Measurements from ENCODE around the gene PCDHGB1.
"Not testable (repeated sequence)": the region's sequence is repeated elsewhere in the genome, so short reads cannot be mapped to it uniquely, and the experiment has no call there.

The PCDHGB1 gene

GRCh38 chr5:141349917-141350619 lies at the start of gene PCDHGB1:
TSS of gene PCDHGB1 (plus strand) at chr5:141350099. CDS start at chr5:141350261, 162 bp downstream.
- no peak within 1 kb of the TSS for H3K4me3 ChIP-seq
- H3K36me3 ChIP-seq (replicated peaks), result no peaks in the 10 kb centered on the region
- in situ Hi-C loops (cut with MboI; ENCODE audit: low sequenced_read_pairs), result loop anchor here (10.0 kb wide), 1 partner anchor 215 kb away; no protein-coding TSS in a partner anchor
- H3K27me3 ChIP-seq (ENCODE audit: low read depth), result no peaks in the 10 kb centered on the region
- DNase-seq (ENCODE audit: low spot score in 2 of 2), result peak; percentile 40 to 74
- no peaks in the 10 kb centered on the region for H3K9me3 ChIP-seq
- no peaks in the 10 kb centered on the region for H3K4me1 ChIP-seq

- in situ Hi-C loops (cut with MboI; ENCODE audit: low sequenced_read_pairs), result no loop called here
- H3K4me1 ChIP-seq, result no peaks in the 10 kb centered on the region
- no peak for DNase-seq (ENCODE audit: low spot score in 2 of 2)
- no peaks in the 10 kb centered on the region for H3K9me3 ChIP-seq
- no peaks in the 10 kb centered on the region for H3K27me3 ChIP-seq (ENCODE audit: low read depth)
- H3K36me3 ChIP-seq (replicated peaks), result no peaks in the 10 kb centered on the region
- H3K4me3 ChIP-seq, result no peak within 1 kb of the TSS
These were observed 46.1 kb upstream of the PCDHGB1 start, which contains the start of gene SLC25A2 for GRCh38 chr5:141303756-141304155. TSS of gene SLC25A2 (minus strand) at chr5:141304049. CDS start at chr5:141303865, 184 bp downstream.

GRCh38 chr5:141306630-141307029 lies 43.3 kb upstream of the PCDHGB1 start:
- in situ Hi-C loops (cut with MboI; ENCODE audit: low sequenced_read_pairs), result no loop called here
- H3K27me3 ChIP-seq (ENCODE audit: low read depth), result no peaks in the 10 kb centered on the region
- H3K9me3 ChIP-seq, result no peaks in the 10 kb centered on the region
- no peaks in the 10 kb centered on the region for H3K36me3 ChIP-seq (replicated peaks)
- H3K4me1 ChIP-seq, result no peaks in the 10 kb centered on the region
- no peak overlapping the region for H3K4me3 ChIP-seq
- no peak for DNase-seq (ENCODE audit: low spot score in 2 of 2)

GRCh38 chr5:141313711-141314110 lies 36.2 kb upstream of the PCDHGB1 start:
- no peaks in the 10 kb centered on the region; the same call in 1 of the 2 replicates for H3K36me3 ChIP-seq (replicated peaks)
- in situ Hi-C loops (cut with MboI; ENCODE audit: low sequenced_read_pairs), result no loop called here
- peaks cover 3% of the 10 kb centered on the region for H3K9me3 ChIP-seq
- no peaks in the 10 kb centered on the region for H3K27me3 ChIP-seq (ENCODE audit: low read depth)
- H3K4me3 ChIP-seq, result no peak overlapping the region
- H3K4me1 ChIP-seq, result no peaks in the 10 kb centered on the region
- no peak for DNase-seq (ENCODE audit: low spot score in 2 of 2)

GRCh38 chr5:141316963-141317362 lies 32.9 kb upstream of the PCDHGB1 start:
- H3K36me3 ChIP-seq (replicated peaks); DNase-seq (ENCODE audit: low spot score in 2 of 2); H3K4me3 ChIP-seq; in situ Hi-C loops (cut with MboI; ENCODE audit: low sequenced_read_pairs); H3K4me1 ChIP-seq; H3K27me3 ChIP-seq (ENCODE audit: low read depth): not testable (repeated sequence)
- H3K9me3 ChIP-seq, result peaks cover 14% of the 10 kb centered on the region

- DNase-seq (ENCODE audit: low spot score in 2 of 2), result no peak
- H3K4me3 ChIP-seq, result no peak overlapping the region
- peaks cover 14% of the 10 kb centered on the region for H3K9me3 ChIP-seq
- H3K4me1 ChIP-seq, result no peaks in the 10 kb centered on the region; the same call in 1 of the 2 replicates
- H3K27me3 ChIP-seq (ENCODE audit: low read depth), result no peaks in the 10 kb centered on the region
- peaks cover 9% of the 10 kb centered on the region for H3K36me3 ChIP-seq (replicated peaks)
- in situ Hi-C loops (cut with MboI; ENCODE audit: low sequenced_read_pairs), result no loop called here
These were observed 30.7 kb upstream of the PCDHGB1 start for GRCh38 chr5:141319202-141319601.

- Histone ChIP-seq H3K36me3 (replicated peaks) (peaks cover 9% of the 10 kb centered on the region), H3K4me1 (no peaks in the 10 kb centered on the region; the same call in 1 of the 2 replicates), H3K4me3 (peak overlapping the region; percentile 90), H3K27me3 (ENCODE audit: low read depth) (no peaks in the 10 kb centered on the region), H3K9me3 (peaks cover 14% of the 10 kb centered on the region)
- in situ Hi-C loops (cut with MboI; ENCODE audit: low sequenced_read_pairs), result no loop called here
- DNase-seq (ENCODE audit: low spot score in 2 of 2), result no peak
These were observed 30.2 kb upstream of the PCDHGB1 start for GRCh38 chr5:141319699-141320098.

- DNase-seq (ENCODE audit: low spot score in 2 of 2), result peak; percentile 82 to 92
- Histone ChIP-seq H3K4me3 (peak within 1 kb of the TSS; percentile 90), H3K4me1 (no peaks in the 10 kb centered on the region; the same call in 1 of the 2 replicates), H3K36me3 (replicated peaks) (peaks cover 9% of the 10 kb centered on the region), H3K9me3 (peaks cover 14% of the 10 kb centered on the region), H3K27me3 (ENCODE audit: low read depth) (no peaks in the 10 kb centered on the region)
- in situ Hi-C loops (cut with MboI; ENCODE audit: low sequenced_read_pairs), result no loop called here
These were observed 29.4 kb upstream of the PCDHGB1 start, which contains the start of gene TAF7 for GRCh38 chr5:141320225-141321169. TSS of gene TAF7 (minus strand) at chr5:141320784. CDS start at chr5:141320044, 740 bp downstream.

- H3K27me3 ChIP-seq (ENCODE audit: low read depth), result no peaks in the 10 kb centered on the region
- no peak overlapping the region for H3K4me3 ChIP-seq
- DNase-seq (ENCODE audit: low spot score in 2 of 2), result no peak
- in situ Hi-C loops (cut with MboI; ENCODE audit: low sequenced_read_pairs), result no loop called here
- H3K9me3 ChIP-seq, result peaks cover 14% of the 10 kb centered on the region
- peaks cover 9% of the 10 kb centered on the region for H3K36me3 ChIP-seq (replicated peaks)
- no peaks in the 10 kb centered on the region; the same call in 1 of the 2 replicates for H3K4me1 ChIP-seq
These were observed 27.6 kb upstream of the PCDHGB1 start for GRCh38 chr5:141322261-141322660.

GRCh38 chr5:141326088-141326854 lies 23.6 kb upstream of the PCDHGB1 start:
- in situ Hi-C loops (cut with MboI; ENCODE audit: low sequenced_read_pairs), result no loop called here
- Histone ChIP-seq H3K36me3 (replicated peaks) (no peaks in the 10 kb centered on the region), H3K9me3 (no peaks in the 10 kb centered on the region), H3K27me3 (ENCODE audit: low read depth) (no peaks in the 10 kb centered on the region), H3K4me3 (no peak overlapping the region), H3K4me1 (no peaks in the 10 kb centered on the region; the same call in 1 of the 2 replicates)
- no peak for DNase-seq (ENCODE audit: low spot score in 2 of 2)

- Histone ChIP-seq H3K4me3 (no peak overlapping the region), H3K27me3 (ENCODE audit: low read depth) (no peaks in the 10 kb centered on the region), H3K36me3 (replicated peaks) (no peaks in the 10 kb centered on the region), H3K9me3 (no peaks in the 10 kb centered on the region), H3K4me1 (no peaks in the 10 kb centered on the region)
- DNase-seq (ENCODE audit: low spot score in 2 of 2), result no peak
- in situ Hi-C loops (cut with MboI; ENCODE audit: low sequenced_read_pairs), result no loop called here
These were observed 21.7 kb upstream of the PCDHGB1 start for GRCh38 chr5:141328231-141328630.

- in situ Hi-C loops (cut with MboI; ENCODE audit: low sequenced_read_pairs), result no loop called here
- H3K4me3 ChIP-seq, result no peak within 1 kb of the TSS
- H3K27me3 ChIP-seq (ENCODE audit: low read depth), result no peaks in the 10 kb centered on the region
- peak; percentile 31 to 66 for DNase-seq (ENCODE audit: low spot score in 2 of 2)
- H3K9me3 ChIP-seq, result no peaks in the 10 kb centered on the region
- no peaks in the 10 kb centered on the region for H3K36me3 ChIP-seq (replicated peaks)
- H3K4me1 ChIP-seq, result no peaks in the 10 kb centered on the region
These were observed 19.4 kb upstream of the PCDHGB1 start, which contains the start of gene PCDHGA1 for GRCh38 chr5:141330299-141331080. TSS of gene PCDHGA1 (plus strand) at chr5:141330514.

Data from HAP-1 (cell line).